ENCODE measurements around the gene KRTAP5-9.
"Not testable (repeated sequence)": the region's sequence is repeated elsewhere in the genome, so short reads cannot be mapped to it uniquely, and the experiment has no call there.

DNA sequence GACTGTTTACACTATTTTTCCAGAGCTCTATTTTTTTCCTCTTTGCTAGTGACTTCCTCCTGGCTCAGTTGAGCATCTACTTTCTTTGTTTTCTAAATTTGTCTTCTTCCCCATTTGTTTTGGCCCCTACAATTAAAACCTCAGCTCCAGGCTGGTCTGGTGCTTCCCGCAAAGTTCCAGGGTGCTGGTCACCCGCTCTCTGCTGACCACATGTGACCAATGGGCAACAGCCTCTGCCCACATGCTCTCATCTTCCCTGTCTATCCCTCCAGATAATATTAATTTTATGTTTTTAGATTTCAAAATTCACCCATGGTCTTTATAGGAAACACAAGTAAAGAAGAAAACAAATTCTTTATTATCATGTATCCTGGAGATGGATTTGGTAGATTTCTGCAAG lies 34.7 kb downstream of the KRTAP5-9 start:
- not testable (repeated sequence) for TF ChIP-seq RAD21 (IDR thresholded peaks at IDR 0.05; ENCODE audit: insufficient read depth, low read depth, low read length); TCF3 (IDR thresholded peaks at IDR 0.05; ENCODE audit: borderline replicate concordance, insufficient read depth, low read depth, low read length); EZH2 (IDR thresholded peaks at IDR 0.05; ENCODE audit: borderline replicate concordance, control insufficient read depth, low read depth, low read length); MYC (IDR thresholded peaks at IDR 0.05; ENCODE audit: insufficient read depth, insufficient read length, insufficient replicate concordance, low read length, severe bottlenecking); TCF7 (IDR thresholded peaks at IDR 0.05; ENCODE audit: borderline replicate concordance); GABPA (IDR thresholded peaks at IDR 0.05; ENCODE audit: low read depth); ZZZ3 (IDR thresholded peaks at IDR 0.05; ENCODE audit: control insufficient read depth, insufficient read length, low read depth); SIN3A (IDR thresholded peaks at IDR 0.05; ENCODE audit: low read depth, low read length)
- TF ChIP-seq, protein P1, sequence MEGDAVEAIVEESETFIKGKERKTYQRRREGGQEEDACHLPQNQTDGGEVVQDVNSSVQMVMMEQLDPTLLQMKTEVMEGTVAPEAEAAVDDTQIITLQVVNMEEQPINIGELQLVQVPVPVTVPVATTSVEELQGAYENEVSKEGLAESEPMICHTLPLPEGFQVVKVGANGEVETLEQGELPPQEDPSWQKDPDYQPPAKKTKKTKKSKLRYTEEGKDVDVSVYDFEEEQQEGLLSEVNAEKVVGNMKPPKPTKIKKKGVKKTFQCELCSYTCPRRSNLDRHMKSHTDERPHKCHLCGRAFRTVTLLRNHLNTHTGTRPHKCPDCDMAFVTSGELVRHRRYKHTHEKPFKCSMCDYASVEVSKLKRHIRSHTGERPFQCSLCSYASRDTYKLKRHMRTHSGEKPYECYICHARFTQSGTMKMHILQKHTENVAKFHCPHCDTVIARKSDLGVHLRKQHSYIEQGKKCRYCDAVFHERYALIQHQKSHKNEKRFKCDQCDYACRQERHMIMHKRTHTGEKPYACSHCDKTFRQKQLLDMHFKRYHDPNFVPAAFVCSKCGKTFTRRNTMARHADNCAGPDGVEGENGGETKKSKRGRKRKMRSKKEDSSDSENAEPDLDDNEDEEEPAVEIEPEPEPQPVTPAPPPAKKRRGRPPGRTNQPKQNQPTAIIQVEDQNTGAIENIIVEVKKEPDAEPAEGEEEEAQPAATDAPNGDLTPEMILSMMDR (IDR thresholded peaks at IDR 0.05 in 2 of 3, conservative IDR thresholded peaks at IDR 0.05 in 1 of 3; ENCODE audit: control insufficient read depth in 2 of 3, extremely low read depth in 1 of 3, insufficient read depth in 1 of 3, low read depth in 3 of 3, low read length in 3 of 3), result not testable (repeated sequence)
- TF ChIP-seq, protein P2, sequence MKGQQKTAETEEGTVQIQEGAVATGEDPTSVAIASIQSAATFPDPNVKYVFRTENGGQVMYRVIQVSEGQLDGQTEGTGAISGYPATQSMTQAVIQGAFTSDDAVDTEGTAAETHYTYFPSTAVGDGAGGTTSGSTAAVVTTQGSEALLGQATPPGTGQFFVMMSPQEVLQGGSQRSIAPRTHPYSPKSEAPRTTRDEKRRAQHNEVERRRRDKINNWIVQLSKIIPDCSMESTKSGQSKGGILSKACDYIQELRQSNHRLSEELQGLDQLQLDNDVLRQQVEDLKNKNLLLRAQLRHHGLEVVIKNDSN (IDR thresholded peaks at IDR 0.05; ENCODE audit: borderline replicate concordance, extremely low read length, insufficient read depth, low read depth, low read length), result not testable (repeated sequence)
- TF ChIP-seq, protein P3, sequence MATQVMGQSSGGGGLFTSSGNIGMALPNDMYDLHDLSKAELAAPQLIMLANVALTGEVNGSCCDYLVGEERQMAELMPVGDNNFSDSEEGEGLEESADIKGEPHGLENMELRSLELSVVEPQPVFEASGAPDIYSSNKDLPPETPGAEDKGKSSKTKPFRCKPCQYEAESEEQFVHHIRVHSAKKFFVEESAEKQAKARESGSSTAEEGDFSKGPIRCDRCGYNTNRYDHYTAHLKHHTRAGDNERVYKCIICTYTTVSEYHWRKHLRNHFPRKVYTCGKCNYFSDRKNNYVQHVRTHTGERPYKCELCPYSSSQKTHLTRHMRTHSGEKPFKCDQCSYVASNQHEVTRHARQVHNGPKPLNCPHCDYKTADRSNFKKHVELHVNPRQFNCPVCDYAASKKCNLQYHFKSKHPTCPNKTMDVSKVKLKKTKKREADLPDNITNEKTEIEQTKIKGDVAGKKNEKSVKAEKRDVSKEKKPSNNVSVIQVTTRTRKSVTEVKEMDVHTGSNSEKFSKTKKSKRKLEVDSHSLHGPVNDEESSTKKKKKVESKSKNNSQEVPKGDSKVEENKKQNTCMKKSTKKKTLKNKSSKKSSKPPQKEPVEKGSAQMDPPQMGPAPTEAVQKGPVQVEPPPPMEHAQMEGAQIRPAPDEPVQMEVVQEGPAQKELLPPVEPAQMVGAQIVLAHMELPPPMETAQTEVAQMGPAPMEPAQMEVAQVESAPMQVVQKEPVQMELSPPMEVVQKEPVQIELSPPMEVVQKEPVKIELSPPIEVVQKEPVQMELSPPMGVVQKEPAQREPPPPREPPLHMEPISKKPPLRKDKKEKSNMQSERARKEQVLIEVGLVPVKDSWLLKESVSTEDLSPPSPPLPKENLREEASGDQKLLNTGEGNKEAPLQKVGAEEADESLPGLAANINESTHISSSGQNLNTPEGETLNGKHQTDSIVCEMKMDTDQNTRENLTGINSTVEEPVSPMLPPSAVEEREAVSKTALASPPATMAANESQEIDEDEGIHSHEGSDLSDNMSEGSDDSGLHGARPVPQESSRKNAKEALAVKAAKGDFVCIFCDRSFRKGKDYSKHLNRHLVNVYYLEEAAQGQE (IDR thresholded peaks at IDR 0.05; ENCODE audit: low read depth, low read length), result not testable (repeated sequence)

Data from GM12878 (cell line).